ENCODE data around the gene RCOR1.

The RCOR1 gene

GRCh38 chr14:102579696-102580549 lies 12.5 kb upstream of the RCOR1 start:
- POLR2A ChIA-PET (ENCODE audit: low non-redundant PET): interaction anchor here (0.5 to 0.7 kb wide), 2 partner anchors 58 to 82 kb away, joined by 4 to 9 read pairs; no protein-coding TSS in a partner anchor
- no peak for TF ChIP-seq CTCF (conservative IDR thresholded peaks at IDR 0.05; ENCODE audit: low read depth)
- DNase-seq (ENCODE audit: low spot score): no peak
- peak overlapping the region; percentile 77 for H3K27ac ChIP-seq
- CTCF ChIA-PET: interaction anchor here (1.0 kb wide), 1 partner anchor 15 kb away, joined by 3 read pairs; no protein-coding TSS in a partner anchor

DNA sequence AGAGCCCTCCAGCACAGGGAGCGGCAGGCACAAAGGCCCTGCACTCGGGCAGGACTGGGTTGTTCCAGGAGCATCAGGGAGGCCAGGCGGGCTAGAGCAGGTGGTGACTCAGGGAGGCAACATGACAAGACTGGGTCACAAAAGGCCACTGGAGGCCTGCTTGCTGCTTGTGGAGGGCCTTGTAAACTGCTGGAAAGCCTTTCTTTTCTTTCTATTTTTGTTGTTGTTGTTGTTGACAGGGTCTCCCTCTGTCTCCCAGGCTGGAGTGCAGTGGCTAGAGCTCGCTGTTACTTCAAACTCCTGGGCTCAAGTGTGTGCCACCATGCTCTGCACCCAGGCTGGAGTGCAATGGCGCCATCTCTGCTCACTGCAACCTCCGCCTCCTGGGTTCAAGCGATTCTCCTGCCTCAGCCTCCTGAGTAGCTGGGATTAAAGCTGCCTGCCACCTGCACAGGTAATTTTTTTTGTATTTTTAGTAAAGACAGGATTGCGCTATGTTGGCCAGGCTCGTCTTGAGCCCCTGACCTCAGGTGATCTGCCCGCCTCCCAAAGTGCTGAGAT lies 11.8 kb upstream of the RCOR1 start:
- no peak for DNase-seq (ENCODE audit: low spot score)
- TF ChIP-seq CTCF (conservative IDR thresholded peaks at IDR 0.05; ENCODE audit: low read depth): no peak
- CTCF ChIA-PET: no interaction called here
- POLR2A ChIA-PET (ENCODE audit: low non-redundant PET): interaction anchor here (0.5 kb wide), 1 partner anchor 58 kb away, joined by 4 read pairs; no protein-coding TSS in a partner anchor
- peak overlapping the region; percentile 77 for H3K27ac ChIP-seq

- no peak for DNase-seq (ENCODE audit: low spot score)
- ChIA-PET CTCF (no interaction called here), POLR2A (ENCODE audit: low non-redundant PET) (no interaction called here)
- peak overlapping the region; percentile 18; the same call in 1 of the 2 replicates for H3K27ac ChIP-seq
- no peak for TF ChIP-seq CTCF (conservative IDR thresholded peaks at IDR 0.05; ENCODE audit: low read depth)
These were observed 11.3 kb upstream of the RCOR1 start for GRCh38 chr14:102581193-102581592.

GRCh38 chr14:102583726-102584125 lies 8.7 kb upstream of the RCOR1 start:
- ChIA-PET CTCF (interaction anchor here (0.6 kb wide), 1 partner anchor 102 kb away, joined by 3 read pairs; no protein-coding TSS in a partner anchor), POLR2A (ENCODE audit: low non-redundant PET) (interaction anchor here (0.6 kb wide), 1 partner anchor 55 kb away, joined by 4 read pairs; no protein-coding TSS in a partner anchor)
- no peak for DNase-seq (ENCODE audit: low spot score)
- peak overlapping the region; percentile 82 for H3K27ac ChIP-seq
- TF ChIP-seq CTCF (conservative IDR thresholded peaks at IDR 0.05; ENCODE audit: low read depth): no peak

- CTCF ChIA-PET: interaction anchor here (0.5 to 0.6 kb wide), 2 partner anchors 59 to 692 kb away, joined by 5 to 6 read pairs; no protein-coding TSS in a partner anchor
- peak overlapping the region; percentile 82 for H3K27ac ChIP-seq
- POLR2A ChIA-PET (ENCODE audit: low non-redundant PET): interaction anchor here (0.5 kb wide), 1 partner anchor 9 kb away, joined by 3 read pairs; no protein-coding TSS in a partner anchor
- peak; percentile 76 for DNase-seq (ENCODE audit: low spot score)
- no peak for TF ChIP-seq CTCF (conservative IDR thresholded peaks at IDR 0.05; ENCODE audit: low read depth)
These were observed 7.3 kb upstream of the RCOR1 start for GRCh38 chr14:102584871-102585869.
